Measurements from ENCODE around the gene GAS1. TPM values are rescaled to one million over a fixed set of nuclear protein-coding genes. Genes with fewer than 3 reads are reported as not detected.

Gene GAS1, protein sequence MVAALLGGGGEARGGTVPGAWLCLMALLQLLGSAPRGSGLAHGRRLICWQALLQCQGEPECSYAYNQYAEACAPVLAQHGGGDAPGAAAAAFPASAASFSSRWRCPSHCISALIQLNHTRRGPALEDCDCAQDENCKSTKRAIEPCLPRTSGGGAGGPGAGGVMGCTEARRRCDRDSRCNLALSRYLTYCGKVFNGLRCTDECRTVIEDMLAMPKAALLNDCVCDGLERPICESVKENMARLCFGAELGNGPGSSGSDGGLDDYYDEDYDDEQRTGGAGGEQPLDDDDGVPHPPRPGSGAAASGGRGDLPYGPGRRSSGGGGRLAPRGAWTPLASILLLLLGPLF
- 0.13 TPM for total RNA-seq (2021; ENCODE audit: unreplicated experiment)
- not detected for polyA plus RNA-seq (2012; ENCODE audit: insufficient read length)
- Bru-seq, nascent RNA, result percentile 15 among the genes with signal in this experiment
- BruChase-seq, experiment 1, labeled RNA remaining after a 2-hour chase, result percentile 21 among the genes with signal in this experiment
- BruChase-seq, experiment 2, labeled RNA remaining after a 6-hour chase, result percentile 22 among the genes with signal in this experiment
- long read RNA-seq, result 0 reads

DNA sequence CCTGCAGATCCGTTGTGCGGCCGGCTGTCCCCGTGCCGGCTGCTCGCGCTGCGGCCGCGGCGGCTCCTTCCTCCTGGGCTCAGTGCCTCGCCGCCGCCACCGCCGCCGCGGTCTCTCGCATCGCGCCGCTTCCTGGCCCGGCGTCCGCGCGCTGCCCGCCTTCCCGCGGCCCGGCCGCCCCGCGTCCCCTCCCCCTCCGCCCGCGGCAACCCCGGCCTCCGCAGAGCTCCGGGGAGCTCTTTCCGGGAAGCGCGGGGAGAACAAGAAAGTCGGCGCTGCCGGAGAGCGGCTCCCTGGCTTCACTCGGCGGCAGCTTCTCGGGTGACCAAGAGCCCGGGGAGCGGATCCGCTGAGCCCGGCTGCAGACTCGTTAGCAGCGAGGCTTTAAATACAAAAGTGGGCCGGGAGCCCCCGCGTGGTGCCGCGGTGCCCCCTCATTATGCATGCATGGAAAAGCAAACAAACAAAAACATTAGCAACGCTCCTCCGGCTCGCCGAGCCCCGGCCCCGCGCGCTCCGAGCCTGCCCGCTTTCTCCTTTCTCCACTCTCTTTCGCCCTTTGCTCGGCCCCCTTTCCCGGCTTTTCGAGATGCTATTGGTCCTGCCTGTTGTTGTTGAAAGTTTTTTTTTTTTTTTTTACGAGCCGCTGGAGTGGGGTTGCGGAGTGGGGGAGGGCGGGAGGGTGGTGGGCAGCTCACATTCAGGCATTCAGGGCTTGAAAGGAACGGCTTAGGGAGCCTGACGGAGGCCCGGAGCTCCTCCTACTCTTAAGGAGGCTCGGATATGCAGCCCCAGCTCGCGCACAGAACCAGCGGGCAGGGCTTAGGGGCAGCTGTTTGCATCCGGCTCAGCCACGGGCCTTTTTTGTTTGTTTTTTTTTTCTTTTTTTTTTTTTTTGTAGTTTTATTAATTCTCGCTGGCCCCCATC lies at the start of gene GAS1:
GAS1 (minus strand) TSS at position 361 of the 928 bp plus-strand sequence. CDS start 727 bp downstream, outside the sequence.
- Histone ChIP-seq H3K27ac (ENCODE audit: low read length) (no peak within 1 kb of the TSS), H3K9me3 (ENCODE audit: control insufficient read depth, insufficient read depth, low read depth, low read length) (no peaks in the 10 kb centered on the region), H3K27me3 (ENCODE audit: control insufficient read depth, insufficient read depth, low read length) (peaks cover 12% of the 10 kb centered on the region), H3K4me3 (ENCODE audit: low read depth in 2 of 2, low read length in 2 of 2) (peak within 1 kb of the TSS; percentile 49 to 55), H3K36me3 (ENCODE audit: control insufficient read depth, insufficient read depth, low read length) (no peaks in the 10 kb centered on the region), H3K4me1 (ENCODE audit: control insufficient read depth, insufficient read depth, low read length) (no peaks in the 10 kb centered on the region)
- in situ Hi-C loops (cut with HindIII; ENCODE audit: low pct_unique_long_range_greater_than_20kb, low sequenced_read_pairs) (no loop called here), intact Hi-C loops (cut with micrococcal nuclease; ENCODE audit: unreplicated experiment) (loop anchor here (5.0 to 10.0 kb wide), 2 partner anchors 377 to 460 kb away; no protein-coding TSS in a partner anchor)
- ChIA-PET CTCF (interaction anchor here (0.7 kb wide), 2 partner anchors 176 to 352 kb away, joined by 5 read pairs; no protein-coding TSS in a partner anchor), POLR2A (interaction anchor here (0.7 kb wide), 1 partner anchor 155 kb away, joined by 8 read pairs; no protein-coding TSS in a partner anchor)
- ATAC-seq, result peak; percentile 81
- DNase-seq (ENCODE audit: low read depth, low spot score), result no peak
- BruUV-seq (replicated peaks), result no TSS peak
- no peak for TF ChIP-seq POLR2AphosphoS5 (IDR thresholded peaks at IDR 0.05; ENCODE audit: low read depth, low read length)
- TF ChIP-seq, protein P1, sequence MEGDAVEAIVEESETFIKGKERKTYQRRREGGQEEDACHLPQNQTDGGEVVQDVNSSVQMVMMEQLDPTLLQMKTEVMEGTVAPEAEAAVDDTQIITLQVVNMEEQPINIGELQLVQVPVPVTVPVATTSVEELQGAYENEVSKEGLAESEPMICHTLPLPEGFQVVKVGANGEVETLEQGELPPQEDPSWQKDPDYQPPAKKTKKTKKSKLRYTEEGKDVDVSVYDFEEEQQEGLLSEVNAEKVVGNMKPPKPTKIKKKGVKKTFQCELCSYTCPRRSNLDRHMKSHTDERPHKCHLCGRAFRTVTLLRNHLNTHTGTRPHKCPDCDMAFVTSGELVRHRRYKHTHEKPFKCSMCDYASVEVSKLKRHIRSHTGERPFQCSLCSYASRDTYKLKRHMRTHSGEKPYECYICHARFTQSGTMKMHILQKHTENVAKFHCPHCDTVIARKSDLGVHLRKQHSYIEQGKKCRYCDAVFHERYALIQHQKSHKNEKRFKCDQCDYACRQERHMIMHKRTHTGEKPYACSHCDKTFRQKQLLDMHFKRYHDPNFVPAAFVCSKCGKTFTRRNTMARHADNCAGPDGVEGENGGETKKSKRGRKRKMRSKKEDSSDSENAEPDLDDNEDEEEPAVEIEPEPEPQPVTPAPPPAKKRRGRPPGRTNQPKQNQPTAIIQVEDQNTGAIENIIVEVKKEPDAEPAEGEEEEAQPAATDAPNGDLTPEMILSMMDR (IDR thresholded peaks at IDR 0.05), result no peak

DNA sequence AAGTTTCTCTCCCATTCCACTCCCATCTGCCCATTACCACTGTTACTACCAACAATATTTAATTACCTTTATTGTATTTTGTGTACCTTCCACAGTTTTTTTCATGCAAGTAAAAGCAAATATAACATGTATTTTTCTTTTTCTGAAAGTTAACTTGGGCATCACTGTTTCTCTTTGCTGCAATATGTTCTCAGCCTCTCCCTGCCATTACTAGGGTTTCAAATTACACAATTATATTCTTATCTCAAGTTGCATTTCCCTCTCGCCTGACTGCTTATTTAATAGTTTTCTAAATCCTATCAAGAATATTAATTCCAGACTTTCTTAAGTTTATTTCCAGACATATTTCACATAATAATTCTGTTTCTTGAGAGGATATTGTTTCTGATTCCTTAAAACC lies 46.9 kb upstream of the GAS1 start:
- Histone ChIP-seq H3K9me3 (ENCODE audit: control insufficient read depth, insufficient read depth, low read depth, low read length) (no peaks in the 10 kb centered on the region), H3K36me3 (ENCODE audit: control insufficient read depth, insufficient read depth, low read length) (no peaks in the 10 kb centered on the region), H3K4me1 (ENCODE audit: control insufficient read depth, insufficient read depth, low read length) (no peaks in the 10 kb centered on the region), H3K27ac (ENCODE audit: low read length) (no peak overlapping the region), H3K27me3 (ENCODE audit: control insufficient read depth, insufficient read depth, low read length) (no peaks in the 10 kb centered on the region), H3K4me3 (ENCODE audit: low read depth in 2 of 2, low read length in 2 of 2) (no peak overlapping the region)
- in situ Hi-C loops (cut with HindIII; ENCODE audit: low pct_unique_long_range_greater_than_20kb, low sequenced_read_pairs), result no loop called here
- TF ChIP-seq SIN3A (IDR thresholded peaks at IDR 0.05; ENCODE audit: borderline replicate concordance, insufficient read depth, low read depth, low read length), result no peak
- TF ChIP-seq, protein P1 (IDR thresholded peaks at IDR 0.05), result no peak
- TF ChIP-seq POLR2AphosphoS5 (IDR thresholded peaks at IDR 0.05; ENCODE audit: low read depth, low read length), result no peak
- TF ChIP-seq, protein P2, sequence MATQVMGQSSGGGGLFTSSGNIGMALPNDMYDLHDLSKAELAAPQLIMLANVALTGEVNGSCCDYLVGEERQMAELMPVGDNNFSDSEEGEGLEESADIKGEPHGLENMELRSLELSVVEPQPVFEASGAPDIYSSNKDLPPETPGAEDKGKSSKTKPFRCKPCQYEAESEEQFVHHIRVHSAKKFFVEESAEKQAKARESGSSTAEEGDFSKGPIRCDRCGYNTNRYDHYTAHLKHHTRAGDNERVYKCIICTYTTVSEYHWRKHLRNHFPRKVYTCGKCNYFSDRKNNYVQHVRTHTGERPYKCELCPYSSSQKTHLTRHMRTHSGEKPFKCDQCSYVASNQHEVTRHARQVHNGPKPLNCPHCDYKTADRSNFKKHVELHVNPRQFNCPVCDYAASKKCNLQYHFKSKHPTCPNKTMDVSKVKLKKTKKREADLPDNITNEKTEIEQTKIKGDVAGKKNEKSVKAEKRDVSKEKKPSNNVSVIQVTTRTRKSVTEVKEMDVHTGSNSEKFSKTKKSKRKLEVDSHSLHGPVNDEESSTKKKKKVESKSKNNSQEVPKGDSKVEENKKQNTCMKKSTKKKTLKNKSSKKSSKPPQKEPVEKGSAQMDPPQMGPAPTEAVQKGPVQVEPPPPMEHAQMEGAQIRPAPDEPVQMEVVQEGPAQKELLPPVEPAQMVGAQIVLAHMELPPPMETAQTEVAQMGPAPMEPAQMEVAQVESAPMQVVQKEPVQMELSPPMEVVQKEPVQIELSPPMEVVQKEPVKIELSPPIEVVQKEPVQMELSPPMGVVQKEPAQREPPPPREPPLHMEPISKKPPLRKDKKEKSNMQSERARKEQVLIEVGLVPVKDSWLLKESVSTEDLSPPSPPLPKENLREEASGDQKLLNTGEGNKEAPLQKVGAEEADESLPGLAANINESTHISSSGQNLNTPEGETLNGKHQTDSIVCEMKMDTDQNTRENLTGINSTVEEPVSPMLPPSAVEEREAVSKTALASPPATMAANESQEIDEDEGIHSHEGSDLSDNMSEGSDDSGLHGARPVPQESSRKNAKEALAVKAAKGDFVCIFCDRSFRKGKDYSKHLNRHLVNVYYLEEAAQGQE (IDR thresholded peaks at IDR 0.05; ENCODE audit: insufficient read depth in 1 of 2, low read depth in 2 of 2, low read length in 1 of 2), result no peak
- TF ChIP-seq TCF7L2 (IDR thresholded peaks at IDR 0.05; ENCODE audit: low read depth, low read length), result no peak
- ChIA-PET POLR2A (no interaction called here), CTCF (no interaction called here)
- DNase-seq (ENCODE audit: low read depth, low spot score), result no peak
- ATAC-seq, result no peak
- intact Hi-C loops (cut with micrococcal nuclease; ENCODE audit: unreplicated experiment), result no loop called here
- BruUV-seq (replicated peaks), result no TSS peak
